Gastroesophageal sphincter (tissue), 4 donors: Measurements from ENCODE around the gene MEG3. TPM values are rescaled to one million over a fixed set of nuclear protein-coding genes. Genes with fewer than 3 reads are reported as not detected.

Source experiments
- ATAC-seq: fragments of 150-250 bp; one replicate; pipeline ENCODE4 v1.9.1; 2016; ENCODE audit warnings: mild to moderate bottlenecking, moderate library complexity
- H3K27ac ChIP-seq, 4 donors: fragments of 200-600 bp; sonication (generic) in 3 of 4; 1 replicate in 3 of 4; 2 replicates in 1 of 4; pipeline ENCODE4 v1.5.1; 2016 to 2019
- H3K27me3 ChIP-seq: fragments of 200-600 bp; sonication (generic); one replicate; pipeline ENCODE4 v1.5.1; 2019
- H3K36me3 ChIP-seq, 2 donors: fragments of 200-600 bp; sonication (generic); one replicate each; pipeline ENCODE4 v1.5.1; 2019; ENCODE audit warnings: control low read depth in 1 of 2
- H3K4me1 ChIP-seq, 3 donors: fragments of 200-600 bp; sonication (generic); 1 replicate in 2 of 3; 2 replicates in 1 of 3; pipeline ENCODE4 v1.5.1; 2016 to 2019; ENCODE audit warnings: control low read depth in 2 of 3
- H3K4me3 ChIP-seq, 2 donors: fragments of 200-600 bp; sonication (generic); one replicate each; pipeline ENCODE4 v1.5.1; 2019; ENCODE audit warnings: mild to moderate bottlenecking in 1 of 2, moderate library complexity in 1 of 2
- H3K9me3 ChIP-seq, 3 donors: fragments of 200-600 bp; sonication (generic); one replicate each; pipeline ENCODE4 v1.5.1; 2017 to 2019; ENCODE audit warnings: control low read depth in 2 of 3
- EP300 ChIP-seq: sonication (generic); formaldehyde crosslinking; IDR thresholded peaks from one replicate; pipeline ENCODE4 v1.6.1; 2017; ENCODE audit warnings: antibody characterized with exemption, mild to moderate bottlenecking
- POLR2A ChIP-seq, 2 donors: fragments of 450-650 bp; IDR thresholded peaks; one replicate each; pipeline ENCODE4 v1.6.1; 2017; ENCODE audit warnings: antibody characterized with exemption in 2 of 2, mild to moderate bottlenecking in 2 of 2, moderate library complexity in 1 of 2
- POLR2AphosphoS5 ChIP-seq: sonication (generic); formaldehyde crosslinking; IDR thresholded peaks from one replicate; pipeline ENCODE4 v1.6.1; 2017; ENCODE audit warnings: antibody characterized with exemption
- WGBS, 2 donors: methylation state at CpG; one replicate each; pipeline ENCODE4 v1.1.5; 2018; ENCODE audit warnings: low coverage in 1 of 2; 5-methylcytosine and 5-hydroxymethylcytosine counted together
- total RNA-seq, 4 donors: library from RNA; depleted of rRNA; stranded (reverse); fragments of >200 nt; gene quantifications; one replicate each; pipeline ENCODE4 v1.1.0, GENCODE V29; 2016
- TF ChIP-seq, protein P1 (sequence below), 4 experiments: fragments of 200-600 bp in 2 of 4; fragments of 450-650 bp in 2 of 4; sonication (generic) in 1 of 4; IDR thresholded peaks; one replicate each; pipeline ENCODE4 v1.5.1; 2017 to 2019; ENCODE audit warnings: antibody characterized with exemption in 4 of 4, mild to moderate bottlenecking in 2 of 4, moderate library complexity in 2 of 4

Gene MEG3
- total RNA-seq, 4 donors from 2014 or later: 7.5 to 59.0 (median 36.7) TPM

DNA sequence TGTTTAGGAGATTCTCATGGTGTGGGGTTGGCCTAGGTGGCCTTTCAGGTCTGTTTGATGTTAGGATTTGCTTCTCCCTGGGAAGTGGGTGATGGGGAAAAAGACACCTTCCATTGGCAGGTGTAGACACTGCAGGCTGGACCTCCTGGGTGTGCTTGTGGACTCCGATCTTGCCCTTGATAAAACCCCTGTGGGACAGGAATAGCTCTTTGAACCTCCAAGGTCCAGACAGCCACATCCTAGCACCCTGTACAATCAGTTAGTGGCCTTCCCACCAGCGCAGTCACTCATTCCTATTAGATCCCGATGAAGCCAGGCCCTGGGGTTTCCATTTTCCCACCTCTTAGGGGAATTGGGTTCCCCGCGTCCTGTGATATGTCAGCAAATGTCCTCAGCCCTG is 28.5 kb downstream of the MEG3 start:
- no peaks in the 10 kb centered on the region for H3K9me3 ChIP-seq
- H3K4me3 ChIP-seq: no peak overlapping the region
- no peaks in the 10 kb centered on the region for H3K4me1 ChIP-seq
- 80% methylated on average over 3 of the region's 5 CpGs; no CpG with 5 or more reads in 1 of the 2 donors for WGBS, 2 donors
- peaks cover 16% of the 10 kb centered on the region for H3K27me3 ChIP-seq
- TF ChIP-seq POLR2AphosphoS5 (no peak), POLR2A (IDR thresholded peaks at IDR 0.05) (no peak), EP300 (no peak)
- TF ChIP-seq, protein P1, sequence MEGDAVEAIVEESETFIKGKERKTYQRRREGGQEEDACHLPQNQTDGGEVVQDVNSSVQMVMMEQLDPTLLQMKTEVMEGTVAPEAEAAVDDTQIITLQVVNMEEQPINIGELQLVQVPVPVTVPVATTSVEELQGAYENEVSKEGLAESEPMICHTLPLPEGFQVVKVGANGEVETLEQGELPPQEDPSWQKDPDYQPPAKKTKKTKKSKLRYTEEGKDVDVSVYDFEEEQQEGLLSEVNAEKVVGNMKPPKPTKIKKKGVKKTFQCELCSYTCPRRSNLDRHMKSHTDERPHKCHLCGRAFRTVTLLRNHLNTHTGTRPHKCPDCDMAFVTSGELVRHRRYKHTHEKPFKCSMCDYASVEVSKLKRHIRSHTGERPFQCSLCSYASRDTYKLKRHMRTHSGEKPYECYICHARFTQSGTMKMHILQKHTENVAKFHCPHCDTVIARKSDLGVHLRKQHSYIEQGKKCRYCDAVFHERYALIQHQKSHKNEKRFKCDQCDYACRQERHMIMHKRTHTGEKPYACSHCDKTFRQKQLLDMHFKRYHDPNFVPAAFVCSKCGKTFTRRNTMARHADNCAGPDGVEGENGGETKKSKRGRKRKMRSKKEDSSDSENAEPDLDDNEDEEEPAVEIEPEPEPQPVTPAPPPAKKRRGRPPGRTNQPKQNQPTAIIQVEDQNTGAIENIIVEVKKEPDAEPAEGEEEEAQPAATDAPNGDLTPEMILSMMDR (IDR thresholded peaks at IDR 0.05): no peak
- H3K27ac ChIP-seq: no peak overlapping the region
- H3K36me3 ChIP-seq: no peaks in the 10 kb centered on the region
- no peak for ATAC-seq

DNA sequence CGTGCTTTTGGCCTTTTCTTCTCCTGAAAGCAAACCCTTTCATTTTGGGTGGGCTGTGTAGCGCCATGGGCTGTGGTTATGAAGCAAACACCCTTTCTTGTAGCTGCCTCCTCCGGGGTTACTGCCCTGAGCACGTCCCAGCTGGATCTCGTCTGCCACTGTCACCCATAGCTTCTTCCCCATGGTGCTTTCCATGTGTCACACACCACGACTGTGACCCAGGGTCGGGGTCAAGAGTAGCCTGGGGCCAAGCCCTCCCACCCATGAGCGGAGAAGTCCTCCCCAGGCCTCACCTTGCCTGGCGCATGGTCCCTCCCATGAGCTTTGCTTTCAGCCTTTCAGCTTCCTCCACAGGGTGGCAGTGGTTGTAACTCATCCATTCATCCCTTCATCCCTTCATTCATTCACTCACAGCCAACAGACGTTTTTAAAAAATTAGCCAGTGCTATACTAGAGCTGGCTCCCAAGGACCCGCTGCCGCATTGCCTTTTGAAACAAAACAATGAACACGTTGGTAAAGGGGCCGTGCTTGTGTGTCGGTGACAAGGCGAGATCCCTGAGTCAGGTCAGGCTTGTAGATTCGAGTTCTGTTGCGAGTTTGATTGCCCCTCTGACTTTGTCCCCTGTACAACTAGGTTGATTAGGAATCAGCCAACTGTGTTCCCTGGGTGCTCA is 29.5 kb downstream of the MEG3 start:
- H3K4me1 ChIP-seq: no peaks in the 10 kb centered on the region
- no peak overlapping the region for H3K27ac ChIP-seq
- WGBS, 2 donors: 72 to 75% methylated on average over 11 to 12 of the region's 18 CpGs
- no peak for ATAC-seq
- no peaks in the 10 kb centered on the region for H3K9me3 ChIP-seq
- H3K4me3 ChIP-seq: no peak overlapping the region
- H3K27me3 ChIP-seq: peaks cover 21% of the 10 kb centered on the region
- TF ChIP-seq POLR2A (IDR thresholded peaks at IDR 0.05) (no peak), POLR2AphosphoS5 (no peak), EP300 (no peak)
- TF ChIP-seq, protein P1 (IDR thresholded peaks at IDR 0.05): no peak
- H3K36me3 ChIP-seq: no peaks in the 10 kb centered on the region

DNA sequence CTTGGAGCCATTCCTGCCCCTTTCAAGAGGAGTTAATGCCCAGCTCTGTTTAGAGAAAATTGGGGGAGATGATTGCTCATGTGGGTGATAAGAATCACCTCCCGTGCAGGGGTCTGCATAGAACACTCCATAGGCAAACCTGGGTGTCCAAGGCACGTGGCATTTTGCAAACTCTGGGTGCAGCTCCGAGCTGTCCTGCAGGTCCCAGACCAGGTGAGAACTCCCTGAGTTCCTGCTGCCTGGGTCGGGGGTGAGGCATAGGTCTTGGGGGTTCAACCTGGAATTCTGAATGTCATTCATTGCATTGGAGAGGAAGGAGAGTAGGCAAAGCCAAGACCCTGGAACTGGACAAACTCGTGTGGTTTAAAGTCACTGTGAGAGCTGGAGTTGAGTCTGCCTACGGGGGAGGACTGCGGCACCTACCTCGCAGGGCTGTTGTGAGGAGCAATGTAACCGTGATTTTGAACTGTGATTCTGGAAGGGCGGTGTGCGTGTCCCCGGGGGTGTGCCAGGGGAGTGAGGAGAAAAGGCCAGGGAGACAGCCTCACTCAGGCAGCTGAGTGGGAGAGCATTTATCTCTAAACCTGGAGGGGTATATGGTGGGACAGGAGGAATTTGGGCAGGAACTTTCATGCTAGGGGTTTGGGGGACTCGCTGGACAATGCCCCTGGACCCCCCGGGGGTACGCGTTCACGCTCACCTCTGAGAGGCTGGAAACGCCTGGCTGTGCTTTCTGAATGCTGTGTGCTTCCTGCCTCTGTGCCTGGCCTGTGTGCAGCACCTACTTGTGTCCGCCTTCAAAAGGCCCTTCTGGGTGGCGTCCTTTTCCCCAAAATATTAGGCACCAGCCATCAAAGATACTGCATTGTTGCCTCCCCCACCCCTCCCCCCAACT is 30.4 kb downstream of the MEG3 start:
- WGBS, 2 donors: 93 to 95% methylated on average over 4 to 5 of the region's 20 CpGs
- Histone ChIP-seq H3K4me3 (no peak overlapping the region), H3K27ac (no peak overlapping the region), H3K4me1 (no peaks in the 10 kb centered on the region), H3K27me3 (peaks cover 24% of the 10 kb centered on the region), H3K9me3 (no peaks in the 10 kb centered on the region), H3K36me3 (no peaks in the 10 kb centered on the region)
- TF ChIP-seq POLR2A (IDR thresholded peaks at IDR 0.05) (no peak), POLR2AphosphoS5 (no peak), EP300 (no peak)
- TF ChIP-seq, protein P1 (IDR thresholded peaks at IDR 0.05): no peak
- no peak for ATAC-seq

DNA sequence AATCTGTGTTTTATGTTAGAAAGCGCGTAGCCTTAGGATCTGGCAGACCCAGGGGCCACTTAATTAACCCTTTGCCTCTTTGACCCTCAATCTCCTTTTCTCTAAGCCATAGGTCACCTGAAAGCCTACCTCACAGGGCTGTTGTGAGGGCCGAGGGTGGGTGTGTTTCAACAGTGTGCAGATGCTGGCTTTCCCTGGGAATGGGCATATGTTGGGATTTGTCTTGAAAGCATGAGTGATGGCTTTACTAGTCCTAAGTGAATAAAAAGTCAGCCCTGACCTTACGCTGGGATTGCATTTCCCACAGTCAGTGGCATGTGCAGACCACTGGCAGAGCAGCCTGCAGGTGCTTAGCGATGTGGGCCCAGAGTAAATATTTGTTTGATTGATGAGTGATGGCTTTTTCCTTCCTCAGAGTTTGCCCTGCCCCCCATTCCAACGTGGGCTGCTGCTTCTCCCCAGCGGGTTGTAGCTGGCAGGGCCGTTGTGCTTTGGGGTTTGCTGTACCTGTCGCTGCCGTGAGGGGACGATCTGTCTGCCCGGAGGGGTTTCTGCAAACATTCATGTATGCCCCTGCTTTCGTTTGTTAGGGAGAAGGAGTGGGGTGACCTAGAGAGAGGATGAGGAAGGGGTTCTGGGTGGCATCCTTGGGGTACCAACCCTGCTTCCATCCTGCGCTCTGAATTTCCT is 31.5 kb downstream of the MEG3 start:
- peaks cover 24% of the 10 kb centered on the region for H3K27me3 ChIP-seq
- H3K4me3 ChIP-seq: no peak overlapping the region
- no peaks in the 10 kb centered on the region for H3K4me1 ChIP-seq
- no peak for ATAC-seq
- no peak overlapping the region for H3K27ac ChIP-seq
- H3K36me3 ChIP-seq: no peaks in the 10 kb centered on the region
- TF ChIP-seq, protein P1 (IDR thresholded peaks at IDR 0.05): no peak
- TF ChIP-seq EP300 (no peak), POLR2A (IDR thresholded peaks at IDR 0.05) (no peak), POLR2AphosphoS5 (no peak)
- H3K9me3 ChIP-seq: no peaks in the 10 kb centered on the region
- WGBS, 2 donors: 84% methylated on average over 6 of the region's 14 CpGs; no CpG with 5 or more reads in 1 of the 2 donors
